Ascending aorta (tissue), 2 donors: ENCODE data around the gene FBXO34. TPM values are rescaled to one million over a fixed set of nuclear protein-coding genes. Genes with fewer than 3 reads are reported as not detected.
A peak's percentile ranks its signal among the peaks of the same experiment; 100 is the strongest.

Source experiments
- DNase-seq, 2 donors: peaks; one replicate each; pipeline ENCODE4 v3.0.0-alpha.2; 2019; ENCODE audit warnings: low spot score in 2 of 2
- H3K27ac ChIP-seq, 2 donors: fragments of 200-600 bp; sonication (generic); one replicate each; pipeline ENCODE4 v1.5.1; 2016 to 2017; ENCODE audit warnings: mild to moderate bottlenecking in 1 of 2
- H3K27me3 ChIP-seq: fragments of 200-600 bp; sonication (generic); one replicate; pipeline ENCODE4 v1.5.1; 2017
- H3K36me3 ChIP-seq, 2 donors: fragments of 200-600 bp; sonication (generic); one replicate each; pipeline ENCODE4 v1.5.1; 2016
- H3K4me1 ChIP-seq, 2 donors: fragments of 200-600 bp; sonication (generic); one replicate each; pipeline ENCODE4 v1.5.1; 2016 to 2017; ENCODE audit warnings: mild to moderate bottlenecking in 1 of 2
- H3K4me3 ChIP-seq, 2 donors: fragments of 200-600 bp; sonication (generic); one replicate each; pipeline ENCODE4 v1.5.1; 2016 to 2017; ENCODE audit warnings: mild to moderate bottlenecking in 1 of 2
- H3K9me3 ChIP-seq, 2 donors: fragments of 200-600 bp; sonication (generic); one replicate each; pipeline ENCODE4 v1.5.1; 2016
- intact Hi-C: fragments of 100-400 bp; cut with DNase I; formaldehyde crosslinking; loops from one replicate; pipeline ENCODE4 v1.15.1; 2023
- total RNA-seq: library from RNA; depleted of rRNA; stranded (reverse); fragments of >200 nt; gene quantifications from one replicate; pipeline ENCODE4 v1.1.0, GENCODE V29; 2016
- TF ChIP-seq, protein P1 (sequence below), 3 experiments: fragments of 200-600 bp in 2 of 3; fragments of 450-650 bp in 1 of 3; sonication (generic) in 2 of 3; IDR thresholded peaks; one replicate each; pipeline ENCODE4 v1.5.1; 2016 to 2019; ENCODE audit warnings: antibody characterized with exemption in 3 of 3, mild to moderate bottlenecking in 1 of 3, moderate library complexity in 1 of 3

FBXO34 gene, protein sequence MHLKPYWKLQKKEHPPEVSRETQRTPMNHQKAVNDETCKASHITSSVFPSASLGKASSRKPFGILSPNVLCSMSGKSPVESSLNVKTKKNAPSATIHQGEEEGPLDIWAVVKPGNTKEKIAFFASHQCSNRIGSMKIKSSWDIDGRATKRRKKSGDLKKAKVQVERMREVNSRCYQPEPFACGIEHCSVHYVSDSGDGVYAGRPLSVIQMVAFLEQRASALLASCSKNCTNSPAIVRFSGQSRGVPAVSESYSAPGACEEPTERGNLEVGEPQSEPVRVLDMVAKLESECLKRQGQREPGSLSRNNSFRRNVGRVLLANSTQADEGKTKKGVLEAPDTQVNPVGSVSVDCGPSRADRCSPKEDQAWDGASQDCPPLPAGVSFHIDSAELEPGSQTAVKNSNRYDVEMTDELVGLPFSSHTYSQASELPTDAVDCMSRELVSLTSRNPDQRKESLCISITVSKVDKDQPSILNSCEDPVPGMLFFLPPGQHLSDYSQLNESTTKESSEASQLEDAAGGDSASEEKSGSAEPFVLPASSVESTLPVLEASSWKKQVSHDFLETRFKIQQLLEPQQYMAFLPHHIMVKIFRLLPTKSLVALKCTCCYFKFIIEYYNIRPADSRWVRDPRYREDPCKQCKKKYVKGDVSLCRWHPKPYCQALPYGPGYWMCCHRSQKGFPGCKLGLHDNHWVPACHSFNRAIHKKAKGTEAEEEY
- 18.0 TPM for total RNA-seq

DNA sequence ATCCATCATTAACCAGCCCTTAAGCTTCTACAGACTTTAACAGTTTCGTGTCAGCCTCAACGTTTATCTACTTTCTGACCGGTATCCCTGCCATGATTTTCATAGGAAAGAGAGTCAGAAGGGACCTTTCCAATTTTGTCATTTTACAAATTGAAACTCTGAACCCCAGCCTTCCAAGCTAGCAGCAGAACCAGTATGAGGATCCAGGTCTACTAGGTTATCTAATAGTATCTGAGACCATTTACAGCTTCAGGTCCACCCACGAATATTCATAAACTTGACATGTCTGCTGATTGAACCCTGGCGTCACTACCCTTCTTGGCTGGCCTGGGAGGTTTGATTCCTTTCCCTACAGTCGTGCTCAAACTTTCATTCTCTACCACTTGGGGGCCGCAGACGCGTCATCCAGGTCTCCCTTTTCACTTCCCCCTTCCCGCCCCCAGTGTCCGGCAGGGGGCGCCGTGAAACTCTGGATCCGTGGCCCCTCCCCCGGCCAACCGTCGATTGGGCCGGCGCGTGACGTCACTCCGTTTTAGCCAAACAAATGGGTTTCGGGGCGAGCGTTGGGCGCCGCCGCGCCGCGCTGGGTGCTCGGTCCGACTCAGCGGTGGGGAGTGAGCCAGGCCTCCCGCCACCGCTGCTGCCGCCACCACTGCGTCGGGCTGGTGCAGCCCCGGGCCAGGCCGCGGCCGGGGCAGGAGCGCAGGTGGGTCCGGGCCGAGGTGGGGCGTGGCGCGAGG lies at the start of gene FBXO34:
Gene FBXO34 (plus strand): TSS at position 590 of the 740 bp plus-strand sequence. CDS start 78,970 bp downstream, outside the sequence.
- peaks cover 0 to 20% of the 10 kb centered on the region in 2 donors for H3K4me1 ChIP-seq
- H3K36me3 ChIP-seq = no peaks in the 10 kb centered on the region
- no peaks in the 10 kb centered on the region for H3K27me3 ChIP-seq
- peak within 1 kb of the TSS; percentile 89 to 90 for H3K4me3 ChIP-seq
- peak within 1 kb of the TSS; percentile 80 to 90 for H3K27ac ChIP-seq
- H3K9me3 ChIP-seq = no peaks in the 10 kb centered on the region
- peak; percentile 95 to 100 for DNase-seq
- TF ChIP-seq, protein P1, sequence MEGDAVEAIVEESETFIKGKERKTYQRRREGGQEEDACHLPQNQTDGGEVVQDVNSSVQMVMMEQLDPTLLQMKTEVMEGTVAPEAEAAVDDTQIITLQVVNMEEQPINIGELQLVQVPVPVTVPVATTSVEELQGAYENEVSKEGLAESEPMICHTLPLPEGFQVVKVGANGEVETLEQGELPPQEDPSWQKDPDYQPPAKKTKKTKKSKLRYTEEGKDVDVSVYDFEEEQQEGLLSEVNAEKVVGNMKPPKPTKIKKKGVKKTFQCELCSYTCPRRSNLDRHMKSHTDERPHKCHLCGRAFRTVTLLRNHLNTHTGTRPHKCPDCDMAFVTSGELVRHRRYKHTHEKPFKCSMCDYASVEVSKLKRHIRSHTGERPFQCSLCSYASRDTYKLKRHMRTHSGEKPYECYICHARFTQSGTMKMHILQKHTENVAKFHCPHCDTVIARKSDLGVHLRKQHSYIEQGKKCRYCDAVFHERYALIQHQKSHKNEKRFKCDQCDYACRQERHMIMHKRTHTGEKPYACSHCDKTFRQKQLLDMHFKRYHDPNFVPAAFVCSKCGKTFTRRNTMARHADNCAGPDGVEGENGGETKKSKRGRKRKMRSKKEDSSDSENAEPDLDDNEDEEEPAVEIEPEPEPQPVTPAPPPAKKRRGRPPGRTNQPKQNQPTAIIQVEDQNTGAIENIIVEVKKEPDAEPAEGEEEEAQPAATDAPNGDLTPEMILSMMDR (IDR thresholded peaks at IDR 0.05) = peak; percentile 99
- intact Hi-C loops = loop anchor here (1.0 to 10.0 kb wide), 6 partner anchors 79 to 314 kb away; partner anchors contain the start of genes ATG14, DLGAP5, KTN1 and MAPK1IP1L

DNA sequence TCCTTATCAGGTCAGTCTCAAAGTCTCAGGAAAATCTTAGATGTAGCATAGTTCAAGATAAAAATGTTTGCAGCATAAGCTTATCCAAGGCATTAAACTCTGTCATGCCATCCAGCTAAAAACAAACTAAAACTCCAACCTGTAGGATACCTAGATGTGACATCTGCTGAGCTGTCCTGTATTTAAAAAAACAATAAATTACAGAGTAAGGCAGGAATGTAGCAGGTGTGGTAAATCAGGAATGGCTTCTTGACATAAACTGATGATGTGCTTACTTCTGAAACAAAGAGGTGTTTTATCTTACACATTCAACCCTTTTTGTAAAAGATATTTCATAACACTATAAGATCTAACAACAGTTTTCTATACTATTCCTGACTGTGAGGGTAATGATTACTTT lies 49.3 kb upstream of the FBXO34 start:
- H3K4me3 ChIP-seq = no peak overlapping the region
- DNase-seq = no peak
- intact Hi-C loops = no loop called here
- TF ChIP-seq, protein P1 (IDR thresholded peaks at IDR 0.05) = no peak
- H3K36me3 ChIP-seq = no peaks in the 10 kb centered on the region
- no peak overlapping the region for H3K27ac ChIP-seq
- H3K4me1 ChIP-seq = no peaks in the 10 kb centered on the region
- H3K27me3 ChIP-seq = no peaks in the 10 kb centered on the region
- H3K9me3 ChIP-seq = peaks cover 0 to 7% of the 10 kb centered on the region in 2 donors

DNA sequence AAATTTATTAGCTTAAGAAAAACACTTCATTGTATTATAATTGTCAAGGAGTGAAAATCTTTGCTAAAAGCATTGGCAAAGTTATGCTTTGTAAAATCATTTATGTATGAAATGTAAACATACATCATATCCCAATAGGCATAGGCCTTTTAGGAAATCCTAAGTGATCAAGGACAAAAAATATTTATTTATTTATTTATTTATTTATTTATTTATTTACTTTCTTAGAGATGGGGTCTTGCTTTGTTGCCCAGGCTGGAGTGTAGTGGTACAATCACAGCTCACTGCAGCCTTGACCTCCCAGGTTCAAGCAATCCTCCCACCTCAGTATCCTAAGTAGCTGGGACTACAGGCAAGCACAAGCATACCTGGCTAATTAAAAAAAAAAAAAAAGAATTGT lies 47.9 kb upstream of the FBXO34 start:
- no peaks in the 10 kb centered on the region for H3K4me1 ChIP-seq
- no peak overlapping the region for H3K4me3 ChIP-seq
- H3K9me3 ChIP-seq = peaks cover 0 to 7% of the 10 kb centered on the region in 2 donors
- DNase-seq = no peak
- TF ChIP-seq, protein P1 (IDR thresholded peaks at IDR 0.05) = no peak
- no peaks in the 10 kb centered on the region for H3K36me3 ChIP-seq
- no peak overlapping the region for H3K27ac ChIP-seq
- intact Hi-C loops = no loop called here
- H3K27me3 ChIP-seq = no peaks in the 10 kb centered on the region

DNA sequence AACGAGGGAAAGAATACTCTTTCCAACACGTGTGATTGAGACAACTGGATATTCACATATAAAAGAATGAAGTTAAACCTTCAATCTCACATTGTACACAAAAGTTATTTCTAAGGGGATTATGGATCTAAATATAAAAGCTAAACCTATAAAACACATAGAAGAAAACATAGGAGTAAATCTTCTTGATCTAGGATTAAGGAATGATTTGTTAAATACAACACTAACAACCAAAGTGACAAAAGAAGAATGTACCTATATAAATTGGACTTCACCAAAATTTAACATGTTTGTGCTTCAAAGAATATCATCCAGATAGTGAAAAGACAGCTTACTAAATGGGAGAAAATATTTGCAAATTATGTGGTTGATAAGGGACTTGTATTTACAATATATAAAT lies 43.0 kb upstream of the FBXO34 start:
- no peaks in the 10 kb centered on the region for H3K27me3 ChIP-seq
- TF ChIP-seq, protein P1 (IDR thresholded peaks at IDR 0.05) = no peak
- H3K9me3 ChIP-seq = peaks cover 0 to 7% of the 10 kb centered on the region in 2 donors
- no peak for DNase-seq
- no peaks in the 10 kb centered on the region for H3K36me3 ChIP-seq
- no peak overlapping the region for H3K27ac ChIP-seq
- no peak overlapping the region for H3K4me3 ChIP-seq
- intact Hi-C loops = no loop called here
- H3K4me1 ChIP-seq = no peaks in the 10 kb centered on the region

DNA sequence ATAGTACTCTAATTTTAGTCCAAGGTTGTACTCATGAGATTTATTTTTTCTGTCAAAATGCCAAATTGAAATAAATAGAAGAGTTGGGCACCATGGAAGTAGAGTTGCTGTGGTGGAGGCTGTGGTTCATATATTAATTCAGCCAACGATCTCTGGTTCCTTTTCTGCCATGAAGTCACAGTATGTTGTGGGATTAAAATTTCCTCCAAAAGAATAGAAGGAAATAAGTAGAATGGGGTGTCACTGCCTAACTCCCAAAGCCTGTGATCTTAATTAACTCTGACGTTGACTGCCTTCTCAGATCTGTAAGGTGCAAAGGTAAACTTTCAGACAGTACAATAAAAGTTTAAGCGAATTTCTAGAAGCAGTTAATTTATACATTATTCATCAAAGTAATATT lies 37.6 kb upstream of the FBXO34 start:
- no peak overlapping the region for H3K4me3 ChIP-seq
- DNase-seq = no peak
- no peaks in the 10 kb centered on the region for H3K36me3 ChIP-seq
- H3K27me3 ChIP-seq = no peaks in the 10 kb centered on the region
- no peak overlapping the region for H3K27ac ChIP-seq
- intact Hi-C loops = no loop called here
- TF ChIP-seq, protein P1 (IDR thresholded peaks at IDR 0.05) = no peak
- no peaks in the 10 kb centered on the region for H3K9me3 ChIP-seq
- H3K4me1 ChIP-seq = no peaks in the 10 kb centered on the region
